LoVo (cell line): Measurements from ENCODE around the gene EFCAB7.
"Not testable (repeated sequence)": the region's sequence is repeated elsewhere in the genome, so short reads cannot be mapped to it uniquely, and the experiment has no call there.

ENCODE experiments used
- DNase-seq: peaks from one replicate; pipeline ENCODE4 v3.0.0-alpha.2; 2016; ENCODE audit warnings: low spot score

EFCAB7 gene

DNA sequence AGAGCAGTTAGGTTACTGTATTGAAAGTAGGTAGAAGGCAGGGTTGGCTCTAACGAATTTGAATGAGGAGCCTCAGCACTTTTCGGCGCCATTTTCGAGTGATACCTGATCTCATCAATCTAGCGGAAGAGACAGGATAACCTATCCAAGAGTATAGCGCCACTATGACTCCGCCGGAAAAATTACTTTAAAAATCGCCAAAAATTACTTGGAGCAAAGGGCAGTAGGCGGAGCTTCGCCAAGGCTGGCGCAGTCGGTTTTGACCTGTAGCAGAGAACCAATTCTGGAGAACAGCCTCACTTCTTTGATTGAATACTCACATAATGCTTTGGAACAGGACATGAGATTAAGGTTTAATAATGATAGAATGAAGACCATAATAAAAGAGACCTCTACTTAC lies 25.6 kb downstream of the EFCAB7 start:
- no peak for DNase-seq

DNA sequence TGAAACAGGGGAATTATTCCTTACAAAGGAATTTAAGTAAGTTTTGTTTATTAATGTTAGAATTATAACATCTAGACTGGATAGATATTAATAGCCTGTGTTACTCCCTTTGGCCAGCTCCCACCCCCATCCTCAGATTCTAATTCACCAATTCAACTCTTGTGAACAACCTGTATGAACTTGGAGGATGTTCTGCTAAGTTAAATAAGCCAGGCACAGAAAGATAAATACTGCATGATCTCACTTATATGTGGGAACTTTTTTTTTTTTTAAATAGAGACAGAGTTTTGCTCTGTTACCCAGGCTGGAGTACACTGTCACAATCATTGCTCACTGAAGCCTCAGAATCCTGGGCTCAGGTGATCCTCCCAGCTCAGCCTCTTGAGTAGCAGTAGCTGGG lies 32.2 kb downstream of the EFCAB7 start:
- no peak for DNase-seq

DNA sequence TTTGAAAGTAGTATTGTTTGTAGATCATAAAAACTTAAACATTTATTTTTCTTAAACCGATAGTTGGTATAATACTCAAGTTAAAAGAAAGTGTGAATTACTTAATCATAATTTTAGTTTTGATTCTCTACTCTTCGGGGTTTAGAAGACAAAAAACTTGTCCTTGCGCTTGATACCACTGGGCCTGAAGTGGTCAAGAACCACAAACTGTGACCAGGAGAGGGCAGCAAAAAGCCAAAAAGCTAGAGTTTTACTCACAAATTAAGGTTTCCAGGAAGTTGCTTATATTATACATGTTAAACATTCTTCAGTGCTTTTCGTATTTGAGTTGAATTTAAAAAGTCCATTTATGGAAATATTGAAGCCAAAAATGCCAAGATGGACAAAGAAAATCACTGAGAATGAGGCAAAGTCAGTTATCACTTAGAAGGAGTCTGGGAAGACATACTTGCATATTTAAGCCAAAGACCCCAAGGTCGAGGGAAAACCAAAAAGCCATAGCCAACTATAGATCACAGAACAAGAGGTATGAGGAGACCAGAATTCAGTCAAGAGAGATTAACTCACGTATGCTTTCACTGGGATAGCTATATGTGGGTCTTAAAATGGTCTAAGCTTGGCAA lies 34.2 kb downstream of the EFCAB7 start:
- DNase-seq = no peak

DNA sequence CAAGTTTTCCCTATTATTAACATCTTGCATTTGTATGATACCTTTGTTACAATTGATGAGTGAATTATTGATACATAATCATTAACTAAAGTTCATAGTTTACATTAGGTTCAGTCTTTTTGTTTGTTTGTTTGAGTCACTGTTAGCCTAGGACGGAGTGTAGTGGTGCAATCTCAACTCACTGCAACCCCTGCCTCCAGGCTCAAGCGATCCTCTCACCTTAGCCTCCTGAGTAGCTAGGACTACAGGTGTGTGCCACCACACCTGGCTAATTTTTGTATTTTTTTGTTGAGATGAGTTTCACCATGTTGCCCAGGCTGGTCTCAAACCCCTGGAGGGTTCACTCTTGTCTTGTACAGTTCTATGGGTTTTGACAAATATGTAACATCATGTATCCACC lies 36.0 kb downstream of the EFCAB7 start:
- DNase-seq = no peak

DNA sequence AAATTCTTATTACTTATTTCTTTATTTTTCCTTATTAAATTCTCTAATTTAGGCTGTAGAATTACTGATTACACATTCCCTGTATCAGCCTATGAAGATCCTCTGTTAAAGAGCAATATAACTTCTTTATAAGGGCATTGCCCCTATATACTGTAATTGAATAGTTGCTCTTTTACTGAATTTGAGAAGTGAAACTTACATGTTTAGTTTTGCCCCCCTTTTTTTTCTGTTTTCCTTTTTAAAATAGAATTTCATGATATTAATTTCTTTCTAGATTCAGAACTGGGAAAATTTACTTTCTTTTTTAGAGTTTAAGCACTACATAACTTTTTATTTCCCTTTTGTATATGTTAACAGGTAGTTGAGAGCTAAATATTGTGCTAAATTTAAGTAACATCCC lies 40.4 kb downstream of the EFCAB7 start:
- DNase-seq = no peak

DNA sequence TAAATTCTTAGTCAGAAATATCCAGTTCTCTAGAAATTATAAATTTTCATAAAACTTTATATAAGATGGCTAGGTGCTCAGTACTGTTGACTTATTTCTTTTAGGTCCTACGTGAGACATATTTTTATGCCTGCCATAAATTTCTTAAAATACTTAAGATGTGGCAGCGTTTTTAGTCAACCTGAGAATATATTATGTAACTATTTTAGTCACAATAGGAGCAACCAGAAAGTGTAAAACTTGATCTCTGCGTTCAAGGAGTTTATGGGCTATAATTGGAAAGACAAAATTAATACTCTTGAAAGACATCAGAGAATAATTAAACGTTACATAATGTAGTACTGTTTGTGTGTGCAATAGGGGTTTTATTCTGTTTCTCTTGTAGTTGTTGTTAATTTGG lies 45.7 kb downstream of the EFCAB7 start:
- no peak for DNase-seq

DNA sequence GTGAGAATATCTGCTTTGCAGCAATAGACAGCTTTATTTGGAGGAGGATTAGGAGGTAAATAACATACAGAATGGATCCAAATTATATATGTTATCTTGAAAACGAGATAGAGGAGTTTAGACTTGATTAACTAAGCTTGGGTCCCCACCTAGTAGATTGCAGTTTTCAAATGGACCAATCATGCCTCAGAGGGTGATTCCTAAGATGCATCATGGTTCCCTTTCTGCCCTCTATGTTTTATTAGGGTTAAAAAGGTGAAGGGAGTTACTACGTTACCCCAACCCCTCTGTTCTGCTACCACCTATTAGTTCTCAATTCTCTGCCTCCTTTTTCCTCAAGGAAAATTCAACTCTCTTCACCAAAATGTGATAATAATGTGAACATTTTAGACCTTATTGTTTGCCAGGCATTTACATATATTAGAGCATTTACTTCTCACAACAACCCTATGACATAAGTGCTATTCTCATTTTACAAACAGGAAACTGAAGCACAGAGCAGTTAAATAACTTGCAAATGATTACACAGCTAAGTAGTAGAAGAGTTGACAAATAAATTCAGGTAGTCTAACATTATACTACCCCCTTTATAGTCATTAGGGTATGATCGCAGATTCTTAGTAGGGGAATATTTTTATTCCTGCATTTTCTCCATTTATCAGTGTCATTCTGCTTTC lies 46.5 kb downstream of the EFCAB7 start:
- DNase-seq = no peak

DNA sequence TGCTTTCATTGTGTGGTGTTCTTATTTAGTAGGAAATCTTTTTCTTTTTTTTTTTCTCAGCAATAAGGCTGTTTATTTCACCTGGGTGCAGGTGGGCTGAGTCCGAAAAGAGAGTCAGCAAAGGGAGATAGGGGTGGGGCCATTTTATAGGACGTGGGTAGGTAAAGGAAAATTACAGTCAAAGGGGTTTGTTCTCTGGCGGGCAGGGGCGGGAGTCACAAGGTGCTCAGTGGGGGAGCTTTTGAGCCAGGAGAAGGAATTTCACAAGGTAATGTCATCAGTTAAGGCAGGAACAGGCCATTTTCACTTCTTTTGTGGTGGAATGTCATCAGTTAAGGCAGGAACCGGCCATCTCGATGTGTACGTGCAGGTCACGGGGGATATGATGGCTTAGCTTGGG lies 49.4 kb downstream of the EFCAB7 start:
- not testable (repeated sequence) for DNase-seq

DNA sequence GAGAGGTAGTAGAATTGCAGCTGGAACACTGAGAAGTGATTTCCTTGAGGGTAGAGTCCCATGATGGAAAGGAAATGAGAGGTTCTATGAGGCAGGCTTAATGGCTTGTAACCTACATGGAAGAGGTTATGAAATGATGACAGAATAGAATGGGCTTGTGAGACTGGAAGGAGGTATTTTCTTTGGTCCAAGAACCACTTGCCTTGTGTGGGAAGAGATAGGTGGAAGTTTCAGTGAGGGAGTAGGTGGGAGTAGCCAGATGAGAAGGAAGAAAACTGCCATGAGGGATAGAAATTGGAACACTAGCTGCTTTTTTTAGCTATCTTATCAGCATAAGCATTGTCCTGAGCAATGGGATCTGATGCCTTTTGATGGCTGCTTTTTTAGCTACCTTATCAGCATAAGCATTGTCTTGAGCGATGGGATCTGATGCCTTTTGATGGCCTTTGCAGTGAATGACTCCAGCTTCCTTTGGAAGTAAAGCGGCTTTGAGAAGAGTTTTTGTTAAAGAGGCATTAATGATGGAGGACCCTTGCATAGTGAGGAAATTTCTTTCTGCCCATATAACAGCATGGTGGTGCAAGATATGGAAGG lies 51.0 kb downstream of the EFCAB7 start:
- not testable (repeated sequence) for DNase-seq

DNA sequence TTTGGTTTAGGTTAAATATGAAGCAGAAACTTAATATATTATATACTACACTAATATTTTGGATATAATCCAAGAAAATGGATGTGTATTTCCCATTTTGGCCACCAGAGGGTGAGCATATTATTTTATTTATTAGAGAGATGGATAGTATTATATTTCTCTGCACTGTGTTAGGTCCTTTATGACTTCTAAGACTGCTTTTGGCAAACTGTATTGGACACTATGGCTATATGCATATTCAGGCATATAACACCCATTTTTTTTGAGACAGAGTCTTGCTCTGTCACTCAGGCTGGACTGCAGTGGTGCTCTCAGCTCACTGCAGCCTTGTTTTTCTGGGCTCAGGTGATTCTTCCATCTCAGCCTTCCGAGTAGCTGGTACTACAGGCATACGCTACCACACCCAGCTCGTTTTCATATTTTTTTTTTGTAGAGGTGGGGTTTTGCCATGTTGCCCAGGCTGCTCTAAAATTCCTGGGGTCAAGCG lies 52.1 kb downstream of the EFCAB7 start:
- peak; percentile 30 for DNase-seq

DNA sequence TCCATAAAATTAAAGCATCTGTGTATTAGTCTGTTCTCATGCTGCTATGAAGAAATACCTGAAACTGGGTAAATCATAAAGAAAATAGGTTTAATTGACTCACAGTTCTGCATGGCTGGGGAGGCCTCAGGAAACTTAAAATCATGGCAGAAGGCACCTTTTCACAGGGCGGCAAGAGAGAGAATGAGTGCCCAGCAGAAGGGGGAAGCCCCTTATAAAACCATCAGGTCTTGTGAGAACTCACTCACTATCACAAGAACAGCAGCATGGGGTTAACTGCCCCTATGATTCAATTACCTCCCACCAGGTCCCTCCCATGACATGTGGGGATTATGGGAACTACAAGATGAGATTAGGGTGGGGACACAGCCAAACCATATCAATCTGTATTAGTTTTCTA lies 63.0 kb downstream of the EFCAB7 start:
- not testable (repeated sequence) for DNase-seq

DNA sequence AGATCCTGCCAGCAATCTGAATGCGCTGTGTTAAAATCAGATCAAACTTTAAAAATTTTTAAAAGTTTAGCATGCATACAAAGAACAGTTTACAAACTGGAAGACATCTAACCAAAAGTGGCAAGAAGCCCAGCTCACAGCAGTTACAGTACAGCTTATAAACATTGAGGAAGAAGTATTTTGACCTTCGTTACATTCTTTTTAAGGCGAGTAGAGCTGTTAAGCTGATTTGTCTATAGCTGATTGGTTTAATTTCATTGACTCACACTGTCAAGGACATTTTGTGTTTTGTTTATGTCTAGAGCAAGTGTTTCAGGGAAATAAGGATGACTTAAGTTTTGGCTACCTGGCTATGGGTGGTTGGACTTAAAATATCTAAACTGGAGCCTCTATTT lies 66.8 kb downstream of the EFCAB7 start:
- no peak for DNase-seq

DNA sequence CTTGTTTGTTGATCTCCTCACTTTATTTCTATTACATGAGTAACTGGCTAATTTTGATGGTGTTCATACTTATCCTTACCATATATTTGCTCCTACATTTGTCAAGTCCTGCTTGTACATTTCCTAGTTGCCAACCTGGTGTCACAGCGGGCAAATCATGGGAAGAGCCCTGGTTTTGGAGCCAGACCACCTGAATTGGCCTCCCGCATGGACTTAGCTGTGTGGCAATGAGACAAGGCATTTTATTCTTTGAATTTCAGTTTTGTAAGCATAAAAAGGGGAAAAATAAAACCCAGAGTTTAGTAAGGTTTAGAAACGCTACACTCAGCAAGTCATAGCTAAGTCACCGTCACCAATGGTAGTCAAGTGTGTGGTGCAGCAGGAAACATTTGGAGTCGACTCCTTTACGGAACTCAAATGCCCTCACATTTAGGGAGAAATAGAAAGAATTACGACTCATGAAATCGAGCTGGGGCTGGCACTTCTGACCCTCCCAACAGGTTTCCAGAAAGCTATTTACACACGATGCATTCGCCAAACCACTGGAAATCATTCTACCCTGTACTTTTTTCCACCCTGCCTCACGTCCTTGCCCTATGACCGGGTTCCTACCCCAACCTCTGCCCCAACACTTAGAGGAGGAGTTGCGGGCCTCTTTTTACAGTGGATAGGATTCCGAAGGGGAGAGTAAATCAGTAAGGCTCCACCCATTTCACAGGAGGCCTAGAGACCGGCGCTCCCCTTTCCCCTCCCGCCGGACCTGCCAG lies 69.4 kb downstream of the EFCAB7 start:
- DNase-seq = no peak

DNA sequence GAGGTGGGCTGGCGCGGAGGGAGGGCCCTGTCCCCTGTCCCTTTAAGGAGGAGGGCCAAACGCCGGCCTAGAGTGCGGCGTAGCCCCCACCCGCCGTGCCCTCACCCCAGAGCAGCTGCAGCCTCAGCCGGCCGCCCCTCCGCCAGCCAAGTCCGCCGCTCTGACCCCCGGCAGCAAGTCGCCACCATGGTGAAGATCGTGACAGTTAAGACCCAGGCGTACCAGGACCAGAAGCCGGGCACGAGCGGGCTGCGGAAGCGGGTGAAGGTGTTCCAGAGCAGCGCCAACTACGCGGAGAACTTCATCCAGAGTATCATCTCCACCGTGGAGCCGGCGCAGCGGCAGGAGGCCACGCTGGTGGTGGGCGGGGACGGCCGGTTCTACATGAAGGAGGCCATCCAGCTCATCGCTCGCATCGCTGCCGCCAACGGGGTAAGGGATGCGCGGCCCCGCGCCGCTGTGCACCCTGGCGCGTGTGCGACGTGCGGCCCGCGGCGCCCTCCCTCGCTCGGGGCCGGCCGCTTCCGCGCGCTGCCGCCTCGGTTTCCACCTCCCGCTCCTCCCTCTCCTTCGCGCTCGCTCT lies 70.1 kb downstream of the EFCAB7 start, which contains the start of gene PGM1:
Gene PGM1 (plus strand): TSS at position 109 of the 583 bp plus-strand sequence. CDS start 78 bp downstream, at position 187.
- DNase-seq = peak; percentile 68

DNA sequence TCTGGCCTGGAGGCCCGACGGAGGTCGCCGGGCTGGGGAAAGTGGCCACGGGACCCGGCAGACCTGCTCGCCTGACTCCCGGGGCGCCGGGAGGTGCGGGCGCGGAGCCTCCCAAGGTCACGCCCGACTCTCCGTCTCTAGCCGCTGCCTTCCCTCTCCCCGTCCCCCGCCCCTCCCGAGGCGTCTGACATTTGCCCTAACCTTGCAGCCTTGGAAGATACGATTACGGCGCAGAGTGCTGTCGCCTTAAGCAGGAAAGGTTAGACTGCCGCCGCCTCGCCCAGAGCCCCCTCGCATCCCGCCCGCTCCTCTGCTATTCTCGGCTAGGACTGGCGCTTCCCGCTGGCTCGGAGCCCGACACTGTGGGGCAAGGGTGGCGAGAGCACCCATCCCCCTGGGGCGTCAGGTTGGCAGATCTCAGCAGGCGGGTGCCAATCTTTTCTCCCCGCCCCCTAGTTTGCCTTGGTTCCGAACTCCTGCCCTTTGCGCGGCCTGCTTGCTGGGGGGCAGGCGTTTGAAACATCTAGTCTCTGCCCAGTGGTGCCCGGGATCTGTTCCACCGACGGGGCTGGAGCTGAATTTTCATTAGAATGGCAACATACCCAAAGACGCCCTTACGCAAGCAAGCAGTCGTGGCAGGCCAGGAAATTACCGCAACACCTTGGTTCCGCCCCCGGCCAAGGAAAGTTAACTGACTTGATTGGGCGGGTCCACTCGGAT lies 70.7 kb downstream of the EFCAB7 start:
- peak; percentile 46 for DNase-seq

DNA sequence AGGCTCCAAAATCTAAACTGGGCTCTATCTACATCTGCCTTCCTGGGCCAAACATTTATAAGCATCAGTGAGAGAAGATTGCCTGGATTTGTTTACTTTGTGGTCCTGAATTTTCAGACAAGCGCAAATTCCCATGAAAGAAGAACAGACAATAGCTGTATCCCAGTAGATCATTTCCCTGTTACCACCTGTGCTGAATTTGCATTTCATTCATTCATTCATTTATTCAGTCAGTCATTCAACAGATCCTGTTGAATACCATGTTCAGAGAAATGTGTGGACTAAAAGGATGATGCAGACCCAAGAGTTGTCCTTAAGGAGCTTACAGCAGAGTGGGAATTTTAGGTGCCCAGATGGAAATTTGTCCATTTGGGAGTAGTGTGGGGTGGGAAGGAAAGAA lies 72.1 kb downstream of the EFCAB7 start:
- DNase-seq = no peak

DNA sequence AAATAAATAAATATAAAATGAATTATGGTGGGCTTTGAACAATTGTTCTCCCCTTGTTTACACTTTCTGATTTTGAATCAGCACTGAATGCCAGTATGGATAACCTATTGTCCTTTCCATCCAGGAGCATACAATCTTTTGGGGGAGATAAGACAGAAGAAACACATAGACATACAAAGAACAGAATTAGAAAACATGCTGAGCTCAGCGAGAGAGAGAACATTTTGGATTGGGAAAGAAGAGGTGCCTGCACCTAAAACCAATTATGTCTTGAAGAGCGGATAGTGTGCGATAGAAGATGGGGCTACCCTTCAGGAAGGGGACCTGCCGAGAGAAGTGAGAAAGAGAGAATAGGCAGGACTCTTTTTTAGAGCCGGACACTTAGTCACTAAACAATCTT lies 76.5 kb downstream of the EFCAB7 start:
- no peak for DNase-seq

DNA sequence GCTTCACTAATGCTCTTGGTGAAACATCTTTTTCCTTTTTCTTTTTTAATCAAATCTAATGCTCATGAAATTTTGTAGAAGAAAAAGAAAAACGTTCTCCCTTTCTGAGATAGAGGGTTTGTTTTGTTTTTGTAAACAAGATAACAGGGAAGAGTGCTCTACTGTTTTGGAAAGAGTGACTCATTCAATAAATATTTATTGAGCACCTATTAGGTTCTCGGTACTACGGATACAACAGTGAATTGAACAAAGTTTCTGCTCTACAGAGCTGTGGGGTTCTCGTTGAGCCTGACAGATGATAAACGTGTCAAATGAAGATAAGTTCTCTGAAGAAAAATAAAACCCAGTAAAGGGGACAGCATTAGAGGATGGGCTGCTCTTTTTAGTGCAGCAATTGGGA lies 76.9 kb downstream of the EFCAB7 start:
- DNase-seq = no peak

DNA sequence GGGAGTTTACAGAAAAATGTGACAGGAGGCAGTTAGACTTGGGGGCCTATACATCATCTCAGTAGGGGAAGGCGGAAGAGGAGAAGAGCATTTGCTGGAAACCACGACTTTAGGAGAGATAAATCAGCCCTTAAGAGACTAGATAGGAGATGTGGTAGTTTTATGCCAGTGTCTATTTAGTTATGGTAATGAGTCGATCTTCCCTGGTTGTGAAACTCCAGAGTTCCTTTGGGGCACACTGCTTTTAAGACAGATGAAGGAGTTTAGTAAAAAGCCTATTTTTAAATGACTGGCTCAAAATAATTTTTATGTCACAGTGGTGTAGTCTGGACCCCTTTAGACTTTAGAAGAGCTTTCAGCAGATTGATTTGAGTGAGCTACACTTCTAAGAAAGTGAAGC lies 77.7 kb downstream of the EFCAB7 start:
- DNase-seq = no peak

DNA sequence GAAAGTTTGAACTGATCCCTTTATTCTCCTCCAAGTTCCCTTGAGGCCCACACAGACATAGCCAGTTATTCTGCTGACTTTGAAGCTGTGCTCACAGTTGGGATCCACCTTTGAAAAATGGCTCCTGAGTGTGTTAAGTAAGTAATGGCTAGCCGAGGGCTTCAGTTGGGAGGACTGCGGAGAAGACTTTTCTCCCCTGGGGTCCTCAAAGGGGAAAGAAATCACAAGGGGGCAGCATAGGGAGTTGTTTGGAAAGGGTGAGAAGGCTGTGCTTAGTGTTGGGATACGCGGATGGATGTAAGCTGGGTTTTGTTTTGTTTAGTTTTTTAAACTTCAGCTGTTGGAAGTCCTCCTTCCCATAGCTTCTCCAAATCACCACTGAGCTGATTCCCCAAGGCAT lies 78.1 kb downstream of the EFCAB7 start:
- DNase-seq = no peak

DNA sequence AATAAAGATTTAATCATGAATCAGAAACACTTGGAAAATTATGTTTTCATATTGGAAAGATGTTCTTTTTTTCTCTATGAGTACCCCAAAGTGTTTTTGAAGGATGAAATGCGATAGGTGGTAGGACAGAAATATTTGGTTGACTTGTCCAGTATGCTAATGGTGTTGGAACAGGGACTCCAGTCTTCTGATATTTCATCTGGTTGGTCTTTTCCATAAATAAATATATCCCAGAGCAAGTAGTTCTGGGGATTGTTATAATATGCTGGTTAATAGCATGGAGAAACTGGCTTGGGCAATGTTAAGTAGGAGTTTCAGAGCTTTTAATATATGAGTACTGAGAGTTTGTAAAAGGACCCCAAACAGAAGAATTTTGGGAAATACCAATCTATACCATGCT lies 78.6 kb downstream of the EFCAB7 start:
- DNase-seq = no peak

DNA sequence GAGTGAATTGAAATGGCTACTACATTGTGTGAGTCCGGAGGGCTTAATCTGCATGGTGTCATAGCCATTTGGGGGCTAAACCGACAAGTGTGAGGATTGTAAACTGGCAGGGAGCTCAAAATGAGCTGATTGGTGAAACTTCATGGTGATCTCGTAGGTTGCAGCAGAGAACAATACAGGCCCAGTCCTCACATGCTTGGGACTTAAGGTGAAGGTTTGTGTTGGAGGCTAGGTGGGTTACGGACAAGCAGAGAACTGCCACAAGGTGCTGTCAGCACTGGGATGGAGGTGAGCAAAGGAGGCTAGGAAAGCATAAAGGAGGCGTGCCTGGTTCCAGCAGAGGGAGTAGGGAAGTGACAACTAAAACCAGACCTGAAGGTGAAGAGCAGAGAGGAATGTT lies 79.3 kb downstream of the EFCAB7 start:
- DNase-seq = no peak
